ENCODE results near the gene SRPK1.

SRPK1 gene

DNA sequence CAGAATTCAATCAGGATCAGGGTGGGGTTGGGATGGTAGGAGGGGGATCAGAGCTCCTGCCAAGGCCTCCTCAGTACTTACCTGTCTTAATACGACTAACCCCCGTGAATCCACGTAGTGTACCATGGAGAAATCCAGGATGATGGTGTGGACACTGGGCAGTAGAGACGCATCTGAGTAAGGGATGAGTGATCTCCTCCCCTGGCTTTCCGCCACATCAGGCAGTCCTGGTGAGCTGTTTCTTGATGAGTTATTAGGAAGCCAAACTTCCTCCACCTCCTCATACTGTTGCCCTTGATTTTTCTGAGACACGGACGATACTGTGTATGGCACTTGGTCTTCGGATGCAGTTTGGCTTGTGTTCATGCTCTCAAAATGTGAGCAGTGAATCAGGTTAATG, 34.2 kb upstream of the SRPK1 start:
- Histone ChIP-seq H3K4me2 (ENCODE audit: low read length) (no peak overlapping the region), H3K79me2 (ENCODE audit: insufficient read depth, low read length) (no peaks in the 10 kb centered on the region), H2AFZ (ENCODE audit: low read length) (no peak overlapping the region), H3F3A (ENCODE audit: insufficient read depth, low read length) (no peaks in the 10 kb centered on the region), H3K4me1 (ENCODE audit: insufficient read depth, low read length, severe bottlenecking) (peaks cover 6% of the 10 kb centered on the region), H4K20me1 (ENCODE audit: insufficient read depth, low read length) (no peaks in the 10 kb centered on the region), H3K9me3 (ENCODE audit: low read length) (no peaks in the 10 kb centered on the region), H3K4me3 (ENCODE audit: low read depth, low read length, poor library complexity, severe bottlenecking) (no peak overlapping the region), H3K9me2 (ENCODE audit: low read depth, low read length) (no peaks in the 10 kb centered on the region), H3K27me3 (ENCODE audit: insufficient read depth, low read length) (no peaks in the 10 kb centered on the region; the same call in 1 of the 2 replicates), H3K9ac (ENCODE audit: low read length) (no peak overlapping the region), H3K27ac (ENCODE audit: low read depth, low read length, poor library complexity, severe bottlenecking) (no peak overlapping the region), H3K36me3 (ENCODE audit: insufficient read depth, low read length) (no peaks in the 10 kb centered on the region)
- no peak for TF ChIP-seq EZH2 (IDR thresholded peaks at IDR 0.05; ENCODE audit: borderline replicate concordance, low read length)
- TF ChIP-seq, protein P1, sequence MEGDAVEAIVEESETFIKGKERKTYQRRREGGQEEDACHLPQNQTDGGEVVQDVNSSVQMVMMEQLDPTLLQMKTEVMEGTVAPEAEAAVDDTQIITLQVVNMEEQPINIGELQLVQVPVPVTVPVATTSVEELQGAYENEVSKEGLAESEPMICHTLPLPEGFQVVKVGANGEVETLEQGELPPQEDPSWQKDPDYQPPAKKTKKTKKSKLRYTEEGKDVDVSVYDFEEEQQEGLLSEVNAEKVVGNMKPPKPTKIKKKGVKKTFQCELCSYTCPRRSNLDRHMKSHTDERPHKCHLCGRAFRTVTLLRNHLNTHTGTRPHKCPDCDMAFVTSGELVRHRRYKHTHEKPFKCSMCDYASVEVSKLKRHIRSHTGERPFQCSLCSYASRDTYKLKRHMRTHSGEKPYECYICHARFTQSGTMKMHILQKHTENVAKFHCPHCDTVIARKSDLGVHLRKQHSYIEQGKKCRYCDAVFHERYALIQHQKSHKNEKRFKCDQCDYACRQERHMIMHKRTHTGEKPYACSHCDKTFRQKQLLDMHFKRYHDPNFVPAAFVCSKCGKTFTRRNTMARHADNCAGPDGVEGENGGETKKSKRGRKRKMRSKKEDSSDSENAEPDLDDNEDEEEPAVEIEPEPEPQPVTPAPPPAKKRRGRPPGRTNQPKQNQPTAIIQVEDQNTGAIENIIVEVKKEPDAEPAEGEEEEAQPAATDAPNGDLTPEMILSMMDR (IDR thresholded peaks at IDR 0.05; ENCODE audit: low read length), result no peak

DNA sequence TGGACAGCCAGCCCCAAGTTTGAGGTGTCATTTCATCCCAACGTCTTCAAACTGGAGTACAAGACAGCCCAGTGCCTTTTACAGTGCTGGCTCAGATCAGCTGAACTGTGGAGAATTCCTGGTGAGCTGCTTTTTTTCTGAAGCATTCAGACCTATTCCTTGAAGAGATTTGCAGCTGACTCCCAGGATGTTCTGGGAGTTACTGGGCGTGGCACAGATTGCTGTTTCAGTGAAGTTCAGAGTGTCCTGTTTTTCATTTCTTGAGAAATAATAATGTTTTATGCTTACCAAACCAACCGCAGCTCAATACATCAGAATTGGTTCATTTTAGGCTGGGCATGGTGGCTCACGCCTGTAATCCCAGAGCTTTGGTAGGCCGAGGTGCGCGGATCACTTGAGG, 33.4 kb upstream of the SRPK1 start:
- no peak overlapping the region for H3K4me2 ChIP-seq (ENCODE audit: low read length)
- no peaks in the 10 kb centered on the region; the same call in 1 of the 2 replicates for H3K27me3 ChIP-seq (ENCODE audit: insufficient read depth, low read length)
- TF ChIP-seq, protein P1 (IDR thresholded peaks at IDR 0.05; ENCODE audit: low read length), result no peak
- no peak for TF ChIP-seq EZH2 (IDR thresholded peaks at IDR 0.05; ENCODE audit: borderline replicate concordance, low read length)
- peaks cover 6% of the 10 kb centered on the region for H3K4me1 ChIP-seq (ENCODE audit: insufficient read depth, low read length, severe bottlenecking)
- no peaks in the 10 kb centered on the region for H3F3A ChIP-seq (ENCODE audit: insufficient read depth, low read length)
- H2AFZ ChIP-seq (ENCODE audit: low read length), result no peak overlapping the region
- no peaks in the 10 kb centered on the region for H3K9me3 ChIP-seq (ENCODE audit: low read length)
- no peaks in the 10 kb centered on the region for H3K79me2 ChIP-seq (ENCODE audit: insufficient read depth, low read length)
- H3K36me3 ChIP-seq (ENCODE audit: insufficient read depth, low read length), result no peaks in the 10 kb centered on the region
- no peak overlapping the region for H3K9ac ChIP-seq (ENCODE audit: low read length)
- H3K9me2 ChIP-seq (ENCODE audit: low read depth, low read length), result no peaks in the 10 kb centered on the region
- no peak overlapping the region for H3K27ac ChIP-seq (ENCODE audit: low read depth, low read length, poor library complexity, severe bottlenecking)
- H3K4me3 ChIP-seq (ENCODE audit: low read depth, low read length, poor library complexity, severe bottlenecking), result no peak overlapping the region
- H4K20me1 ChIP-seq (ENCODE audit: insufficient read depth, low read length), result no peaks in the 10 kb centered on the region

DNA sequence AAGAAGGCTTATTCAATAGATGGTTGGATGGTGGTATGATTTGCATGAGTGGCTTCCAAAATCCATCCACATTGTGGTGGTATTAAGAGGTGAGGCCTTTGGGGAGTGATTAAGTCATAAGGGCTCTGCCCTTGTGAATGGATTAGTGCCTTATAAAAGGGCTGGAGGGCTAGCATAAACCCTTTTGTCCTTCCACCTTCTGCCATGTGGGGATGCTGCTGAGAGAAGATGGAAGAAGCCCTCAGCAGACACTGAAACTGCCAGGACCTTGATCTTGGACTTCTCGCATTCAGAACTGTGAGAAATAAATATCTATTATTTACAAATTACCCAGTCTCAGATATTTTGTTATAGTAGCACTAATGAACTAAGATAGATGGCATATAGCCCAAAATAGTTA, 27.8 kb upstream of the SRPK1 start:
- no peak overlapping the region for H3K4me2 ChIP-seq (ENCODE audit: low read length)
- no peak overlapping the region for H2AFZ ChIP-seq (ENCODE audit: low read length)
- no peaks in the 10 kb centered on the region for H3K9me3 ChIP-seq (ENCODE audit: low read length)
- H3K27ac ChIP-seq (ENCODE audit: low read depth, low read length, poor library complexity, severe bottlenecking), result no peak overlapping the region
- no peak for TF ChIP-seq EZH2 (IDR thresholded peaks at IDR 0.05; ENCODE audit: borderline replicate concordance, low read length)
- TF ChIP-seq, protein P1 (IDR thresholded peaks at IDR 0.05; ENCODE audit: low read length), result peak; percentile 28; the same call in 1 of the 2 replicates
- H3K36me3 ChIP-seq (ENCODE audit: insufficient read depth, low read length), result no peaks in the 10 kb centered on the region
- H3K4me1 ChIP-seq (ENCODE audit: insufficient read depth, low read length, severe bottlenecking), result peaks cover 6% of the 10 kb centered on the region
- H3K9me2 ChIP-seq (ENCODE audit: low read depth, low read length), result no peaks in the 10 kb centered on the region
- no peak overlapping the region for H3K4me3 ChIP-seq (ENCODE audit: low read depth, low read length, poor library complexity, severe bottlenecking)
- H3F3A ChIP-seq (ENCODE audit: insufficient read depth, low read length), result no peaks in the 10 kb centered on the region
- H4K20me1 ChIP-seq (ENCODE audit: insufficient read depth, low read length), result no peaks in the 10 kb centered on the region
- no peaks in the 10 kb centered on the region for H3K27me3 ChIP-seq (ENCODE audit: insufficient read depth, low read length)
- H3K9ac ChIP-seq (ENCODE audit: low read length), result no peak overlapping the region
- no peaks in the 10 kb centered on the region for H3K79me2 ChIP-seq (ENCODE audit: insufficient read depth, low read length)
